Vagina (tissue), 2 donors: ENCODE results near the gene RNH1.

Source experiments
- CTCF ChIP-seq, 3 experiments: fragments of 450-650 bp in 2 of 3; fragments of 200-600 bp in 1 of 3; sonication (generic) in 1 of 3; IDR thresholded peaks; one replicate each; pipeline ENCODE4 v1.5.1; 2017 to 2019; ENCODE audit warnings: antibody characterized with exemption in 3 of 3, mild to moderate bottlenecking in 2 of 3, moderate library complexity in 2 of 3
- POLR2A ChIP-seq, 2 donors: fragments of 450-650 bp; IDR thresholded peaks; one replicate each; pipeline ENCODE4 v1.6.1; 2017; ENCODE audit warnings: antibody characterized with exemption in 2 of 2, mild to moderate bottlenecking in 2 of 2, moderate library complexity in 2 of 2

- TF ChIP-seq POLR2A (IDR thresholded peaks at IDR 0.05), result no peak
- TF ChIP-seq CTCF (IDR thresholded peaks at IDR 0.05), result no peak
Observed at GRCh38 chr11:520428-521176, 13.6 kb upstream of the RNH1 start.
